GM19099 (cell line): ENCODE measurements around the gene LIN52.

Source experiments
- POLR2A ChIP-seq: IDR thresholded peaks from 3 replicates; pipeline ENCODE4 v1.6.1; 2011; ENCODE audit warnings: low read depth; ENCODE audit not compliant: insufficient read length; ENCODE audit errors: extremely low read depth

The LIN52 gene

GRCh38 chr14:74144789-74145188 lies 60.0 kb downstream of the LIN52 start:
- no peak for TF ChIP-seq POLR2A

GRCh38 chr14:74147571-74147970 lies 62.8 kb downstream of the LIN52 start:
- no peak for TF ChIP-seq POLR2A

GRCh38 chr14:74148705-74149104 lies 63.9 kb downstream of the LIN52 start:
- TF ChIP-seq POLR2A, result no peak

DNA sequence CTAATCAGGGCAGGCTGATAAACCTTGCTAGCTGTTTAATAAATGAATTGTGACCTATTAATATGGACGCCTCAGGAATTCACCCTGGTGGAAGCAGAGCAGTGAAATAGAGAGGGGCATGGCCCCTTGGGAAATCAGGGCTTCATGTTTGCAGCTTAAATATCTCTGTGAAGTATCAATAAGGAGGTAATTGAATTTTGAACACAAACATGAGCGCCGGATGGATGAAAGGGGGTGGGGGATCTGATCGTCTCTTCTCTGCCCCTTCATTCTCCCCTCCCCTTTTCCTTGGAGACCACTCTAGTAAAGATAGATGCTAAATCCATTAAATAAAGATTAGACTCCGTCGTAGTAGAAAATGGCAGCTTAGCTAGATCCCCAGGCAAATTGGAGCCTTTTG lies 70.5 kb downstream of the LIN52 start:
- no peak for TF ChIP-seq POLR2A

- TF ChIP-seq POLR2A, result no peak
These were observed 71.0 kb downstream of the LIN52 start for GRCh38 chr14:74155749-74156148.

GRCh38 chr14:74160763-74161162 lies 76.0 kb downstream of the LIN52 start:
- no peak for TF ChIP-seq POLR2A

GRCh38 chr14:74161526-74162158 lies 76.9 kb downstream of the LIN52 start:
- no peak for TF ChIP-seq POLR2A

GRCh38 chr14:74169906-74170305 lies 85.2 kb downstream of the LIN52 start:
- TF ChIP-seq POLR2A, result no peak

- TF ChIP-seq POLR2A, result no peak
These were observed 91.6 kb downstream of the LIN52 start for GRCh38 chr14:74176400-74176793.

GRCh38 chr14:74179856-74180255 lies 95.1 kb downstream of the LIN52 start:
- no peak for TF ChIP-seq POLR2A

- no peak for TF ChIP-seq POLR2A
These were observed 106.3 kb downstream of the LIN52 start for GRCh38 chr14:74190927-74191575.

- no peak for TF ChIP-seq POLR2A
These were observed 109.9 kb downstream of the LIN52 start for GRCh38 chr14:74194506-74195274.

DNA sequence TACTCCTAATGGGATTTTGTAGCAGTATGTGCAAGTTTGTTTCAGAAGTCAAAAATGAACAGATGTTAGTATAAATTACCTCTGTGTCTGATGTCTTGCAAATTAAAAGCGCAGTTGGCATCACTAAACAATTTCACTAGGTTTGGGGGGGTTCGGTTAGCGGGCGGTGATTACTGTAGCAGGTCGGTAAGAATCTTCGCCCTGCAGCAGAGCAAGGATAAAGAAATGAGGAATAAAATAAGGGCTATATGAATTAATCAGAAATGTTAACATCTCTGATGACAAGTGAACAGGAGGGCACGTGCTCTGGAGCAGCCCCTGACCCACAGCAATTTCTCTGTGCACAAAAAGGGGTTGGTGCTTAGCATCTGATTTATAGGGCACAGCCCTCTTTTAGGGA lies 110.9 kb downstream of the LIN52 start:
- no peak for TF ChIP-seq POLR2A

DNA sequence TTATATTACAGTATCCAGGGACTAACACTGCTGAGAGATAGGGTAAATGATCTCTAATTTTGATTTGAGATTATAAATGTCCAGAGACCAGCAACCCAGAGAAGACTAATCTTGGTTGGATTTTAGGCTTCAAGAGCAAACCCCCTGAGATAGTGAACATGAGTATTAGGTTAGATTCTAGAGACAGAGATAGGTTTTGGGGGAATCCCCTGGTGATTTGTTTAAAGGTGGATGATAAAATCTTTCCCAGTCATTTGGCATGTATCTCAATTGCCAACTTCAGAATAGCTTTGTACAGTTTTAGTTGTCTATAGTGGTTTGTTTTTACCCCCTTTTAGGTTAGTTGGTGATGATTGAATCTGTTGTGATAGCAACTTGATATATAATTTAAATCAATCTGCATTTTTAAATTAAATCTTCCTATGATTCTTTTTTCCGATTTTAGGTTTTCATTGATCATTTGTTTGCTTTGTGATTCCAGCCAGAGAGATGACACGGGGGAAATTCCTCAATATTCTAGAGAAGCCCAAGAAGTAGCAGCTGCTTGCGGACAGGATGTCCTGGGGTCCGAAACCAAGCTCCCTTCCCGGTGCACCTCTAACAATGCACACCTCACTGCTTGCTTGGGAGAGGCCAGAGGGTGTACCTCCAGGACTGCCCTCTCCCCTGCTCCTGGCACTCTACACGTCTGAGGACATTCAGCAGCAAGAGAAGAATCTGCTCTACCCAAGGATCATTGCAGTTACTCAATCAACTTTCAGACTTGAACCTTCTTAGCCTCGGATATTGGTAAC lies 113.9 kb downstream of the LIN52 start:
- TF ChIP-seq POLR2A, result no peak

- no peak for TF ChIP-seq POLR2A
These were observed 117.4 kb downstream of the LIN52 start for GRCh38 chr14:74202113-74202512.
